ENCODE data around the gene COG1.
A peak's percentile ranks its signal among the peaks of the same experiment; 100 is the strongest.

Gene COG1

GRCh38 chr17:73155410-73156165, 37.3 kb upstream of the COG1 start:
- FAIRE-seq (no peak), DNase-seq (ENCODE audit: insufficient read length, low spot score) (no peak)
- no peak for TF ChIP-seq CTCF (IDR thresholded peaks at IDR 0.05; ENCODE audit: insufficient read depth, missing control alignments)

- DNase-seq (ENCODE audit: insufficient read length, low spot score) (peak; percentile 60), FAIRE-seq (no peak)
- TF ChIP-seq CTCF (IDR thresholded peaks at IDR 0.05; ENCODE audit: insufficient read depth, missing control alignments), result peak; percentile 83
These were observed 36.6 kb upstream of the COG1 start for GRCh38 chr17:73156166-73156840.

- no peak for FAIRE-seq
- DNase-seq (ENCODE audit: insufficient read length, low spot score), result no peak
- no peak for TF ChIP-seq CTCF (IDR thresholded peaks at IDR 0.05; ENCODE audit: insufficient read depth, missing control alignments)
These were observed 35.9 kb upstream of the COG1 start for GRCh38 chr17:73156887-73157520.

- TF ChIP-seq CTCF (IDR thresholded peaks at IDR 0.05; ENCODE audit: insufficient read depth, missing control alignments), result no peak
- FAIRE-seq, result no peak
- no peak for DNase-seq (ENCODE audit: insufficient read length, low spot score)
These were observed 35.3 kb upstream of the COG1 start for GRCh38 chr17:73157521-73157890.

GRCh38 chr17:73158133-73158532, 34.7 kb upstream of the COG1 start:
- TF ChIP-seq CTCF (IDR thresholded peaks at IDR 0.05; ENCODE audit: insufficient read depth, missing control alignments), result no peak
- DNase-seq (ENCODE audit: insufficient read length, low spot score) (no peak), FAIRE-seq (peak; percentile 32)

GRCh38 chr17:73160980-73161630, 31.8 kb upstream of the COG1 start:
- no peak for TF ChIP-seq CTCF (IDR thresholded peaks at IDR 0.05; ENCODE audit: insufficient read depth, missing control alignments)
- no peak for DNase-seq (ENCODE audit: insufficient read length, low spot score)
- FAIRE-seq, result no peak
